ENCODE data around the gene IPO13.

The IPO13 gene

GRCh38 chr1:43946236-43947060 lies at the start of gene IPO13:
TSS of gene IPO13 (plus strand) at chr1:43946950. CDS start at chr1:43947601, 651 bp downstream.
- DNase-seq = peak; percentile 100

GRCh38 chr1:43898981-43899380 lies 47.8 kb upstream of the IPO13 start:
- no peak for DNase-seq

- DNase-seq = no peak
These were observed 46.4 kb upstream of the IPO13 start for GRCh38 chr1:43900386-43900785.

- no peak for DNase-seq
These were observed 45.4 kb upstream of the IPO13 start for GRCh38 chr1:43901196-43901961.

- DNase-seq = peak; percentile 70
These were observed 44.5 kb upstream of the IPO13 start for GRCh38 chr1:43902058-43902831.

- no peak for DNase-seq
These were observed 41.8 kb upstream of the IPO13 start for GRCh38 chr1:43904660-43905551.

GRCh38 chr1:43908226-43908625 lies 38.5 kb upstream of the IPO13 start:
- DNase-seq = no peak

- no peak for DNase-seq
These were observed 37.9 kb upstream of the IPO13 start for GRCh38 chr1:43908858-43909257.

GRCh38 chr1:43910343-43910742 lies 36.4 kb upstream of the IPO13 start:
- DNase-seq = no peak

- no peak for DNase-seq
These were observed 34.1 kb upstream of the IPO13 start for GRCh38 chr1:43912607-43913006.

- no peak for DNase-seq
These were observed 33.7 kb upstream of the IPO13 start for GRCh38 chr1:43913051-43913501.

- DNase-seq = no peak
These were observed 32.9 kb upstream of the IPO13 start for GRCh38 chr1:43913666-43914360.

- no peak for DNase-seq
These were observed 31.9 kb upstream of the IPO13 start for GRCh38 chr1:43914576-43915525.

- DNase-seq = no peak
These were observed 26.8 kb upstream of the IPO13 start for GRCh38 chr1:43919906-43920305.

- no peak for DNase-seq
These were observed 25.7 kb upstream of the IPO13 start for GRCh38 chr1:43921022-43921421.

GRCh38 chr1:43924516-43924915 lies 22.2 kb upstream of the IPO13 start:
- no peak for DNase-seq

- no peak for DNase-seq
These were observed 20.9 kb upstream of the IPO13 start for GRCh38 chr1:43925846-43926245.

- peak; percentile 56 for DNase-seq
These were observed 16.4 kb upstream of the IPO13 start for GRCh38 chr1:43930168-43930948.

GRCh38 chr1:43930949-43931275 lies 15.8 kb upstream of the IPO13 start:
- no peak for DNase-seq

Data from NCI-H510A (cell line).